ENCODE measurements around the gene DFFA. TPM values are rescaled to one million over a fixed set of nuclear protein-coding genes. Genes with fewer than 3 reads are reported as not detected.
"Not testable (repeated sequence)": the region's sequence is repeated elsewhere in the genome, so short reads cannot be mapped to it uniquely, and the experiment has no call there.

DFFA gene
- total RNA-seq, 1 experiment from 2014 or later: 27.4 TPM

- peak; percentile 83 for DNase-seq (ENCODE audit: low read depth)
Measured at GRCh38 chr1:10430216-10431069, 41.9 kb downstream of the DFFA start, which contains the start of gene CENPS. Gene CENPS, plus strand, starts transcription at chr1:10430433. Its CDS starts 85 bp downstream, at chr1:10430518.

- no peak for DNase-seq (ENCODE audit: low read depth)
Measured at GRCh38 chr1:10429868-10430215, 42.5 kb downstream of the DFFA start.

GRCh38 chr1:10428984-10429383, 43.3 kb downstream of the DFFA start:
- no peak for DNase-seq (ENCODE audit: low read depth)

GRCh38 chr1:10426535-10426848, 45.8 kb downstream of the DFFA start:
- not testable (repeated sequence) for DNase-seq (ENCODE audit: low read depth)

- not testable (repeated sequence) for DNase-seq (ENCODE audit: low read depth)
Measured at GRCh38 chr1:10425826-10426534, 46.3 kb downstream of the DFFA start.

DNA sequence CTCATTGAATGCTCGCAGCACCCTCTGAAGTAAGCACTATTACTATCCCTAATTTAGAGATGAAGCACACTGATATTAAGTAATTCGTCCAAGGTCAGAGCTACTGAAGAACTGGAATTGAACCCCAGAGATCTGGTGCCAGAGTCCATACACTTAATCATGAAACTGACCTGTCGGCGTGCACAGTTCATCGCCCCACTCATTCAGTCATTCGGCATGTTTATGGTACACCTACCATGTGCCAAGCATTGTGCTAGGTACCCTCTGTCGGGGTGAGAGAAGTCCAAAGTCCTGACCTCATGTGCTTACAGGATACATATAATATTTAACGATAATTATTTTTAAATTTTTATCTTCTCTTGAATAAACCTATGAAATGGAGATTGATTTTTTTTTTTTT, 47.7 kb downstream of the DFFA start:
- no peak for DNase-seq (ENCODE audit: low read depth)

GRCh38 chr1:10424034-10424433, 48.3 kb downstream of the DFFA start:
- peak; percentile 54 for DNase-seq (ENCODE audit: low read depth)

- DNase-seq (ENCODE audit: low read depth): no peak
Measured at GRCh38 chr1:10421637-10422036, 50.7 kb downstream of the DFFA start.

GRCh38 chr1:10419351-10419750, 53.0 kb downstream of the DFFA start:
- no peak for DNase-seq (ENCODE audit: low read depth)

- not testable (repeated sequence) for DNase-seq (ENCODE audit: low read depth)
Measured at GRCh38 chr1:10418741-10419140, 53.6 kb downstream of the DFFA start.

DNA sequence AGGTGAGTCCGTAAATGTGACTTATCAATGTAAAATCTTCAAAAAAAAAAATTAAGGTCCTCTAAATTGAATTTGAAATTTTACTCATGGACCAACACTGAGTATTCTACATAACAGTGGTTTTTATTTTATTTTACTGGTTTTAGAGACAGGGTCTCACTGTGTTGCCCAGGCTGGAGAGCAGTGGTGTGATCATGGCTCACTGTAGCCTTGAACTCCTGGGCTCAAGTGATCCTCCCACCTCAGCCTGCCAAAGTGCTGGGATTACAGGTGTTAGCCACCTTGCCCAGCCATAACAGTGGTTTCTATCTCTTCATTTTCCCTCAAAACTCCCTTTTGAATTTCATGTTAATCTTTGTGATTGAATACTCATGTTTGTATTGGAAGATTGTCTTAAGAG, 56.4 kb downstream of the DFFA start:
- DNase-seq (ENCODE audit: low read depth): not testable (repeated sequence)

DNA sequence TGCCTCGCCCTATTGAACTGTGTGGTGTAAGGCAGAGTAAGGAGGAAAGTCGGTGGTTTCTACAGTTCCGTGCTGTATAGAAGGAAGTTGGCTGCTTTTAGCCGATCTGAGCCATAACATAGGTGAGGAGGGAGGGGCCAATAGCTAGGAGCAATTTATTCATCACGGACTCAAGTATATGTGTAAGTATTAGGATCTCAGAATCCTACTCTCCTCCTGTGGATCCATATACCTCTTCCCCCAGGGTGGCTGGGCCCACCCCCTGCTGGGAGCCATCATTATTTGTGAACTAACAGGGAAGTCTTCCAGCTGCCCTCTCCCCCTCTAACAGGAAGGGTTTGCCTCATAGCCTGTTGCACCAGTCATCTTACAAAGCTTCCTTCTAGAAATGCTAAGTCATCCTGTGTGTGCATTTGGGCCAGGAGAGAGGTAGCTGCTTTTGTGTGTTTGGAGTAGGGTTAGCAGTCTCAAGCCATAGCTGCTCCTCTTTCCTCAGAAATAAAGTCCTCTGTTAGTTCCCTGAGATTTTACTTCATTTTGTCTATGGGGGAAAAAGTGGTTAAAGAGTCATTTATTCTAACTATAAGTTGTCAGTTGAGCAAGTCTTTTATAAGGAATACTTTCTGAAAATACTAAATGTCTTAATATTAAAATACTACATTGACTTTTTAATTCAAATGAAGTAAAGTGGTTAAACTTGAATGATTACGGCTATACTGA, 57.0 kb downstream of the DFFA start:
- peak; percentile 17 for DNase-seq (ENCODE audit: low read depth)

DNA sequence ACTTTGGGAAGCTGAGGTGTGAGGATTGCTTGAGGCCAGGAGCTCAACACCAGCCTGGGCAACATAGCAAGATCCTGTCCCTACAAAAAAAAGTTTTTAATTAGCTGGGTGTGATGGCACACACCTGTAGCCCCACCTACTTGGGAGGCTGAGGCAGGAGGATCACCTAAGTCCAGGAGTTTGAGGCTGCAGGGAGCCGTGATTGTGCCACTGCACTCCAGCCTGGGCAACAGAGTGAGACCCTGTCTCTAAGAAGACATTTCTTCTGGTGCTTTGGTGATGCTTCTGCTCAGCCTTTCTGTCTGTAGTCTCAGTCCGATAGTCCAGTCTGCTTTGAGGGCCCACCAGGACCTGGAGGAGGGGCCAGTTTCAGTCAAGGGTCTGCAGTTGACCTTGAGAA, 65.1 kb downstream of the DFFA start:
- DNase-seq (ENCODE audit: low read depth): no peak

Other genes with a start within 250 kb of the DFFA start
- gene PGD, start 73.5 kb downstream of the DFFA start, total RNA-seq (2014; rRNA removed; shearing (Covaris generic)): 68.9 and 79.9 TPM in 2 replicates
- gene CENPS, start 42.1 kb downstream of the DFFA start, total RNA-seq (2014; rRNA removed; shearing (Covaris generic)): 19.0 and 28.5 TPM in 2 replicates
- not detected in 2 replicates for gene CORT, start 22.5 kb downstream of the DFFA start, total RNA-seq (2014; rRNA removed; shearing (Covaris generic))
- 13.6 and 21.5 TPM in 2 replicates for gene PEX14, start 2.4 kb upstream of the DFFA start, total RNA-seq (2014; rRNA removed; shearing (Covaris generic))